MCF 10A (cell line): ENCODE results near the gene MUC20. TPM values are rescaled to one million over a fixed set of nuclear protein-coding genes. Genes with fewer than 3 reads are reported as not detected.
"Not testable (repeated sequence)": the region's sequence is repeated elsewhere in the genome, so short reads cannot be mapped to it uniquely, and the experiment has no call there.

ENCODE experiments used
- BruUV-seq: library from RNA; stranded (reverse); fragments of 400-500 nt; replicated peaks from 2 replicates; lab custom pipeline; 2021; lab: Mats Ljungman, UMichigan
- CTCF ChIA-PET: fragments of 300-600 bp; sonication (Branson Sonifier 250); formaldehyde crosslinking; extraction: SDS; loops from one replicate; lab custom pipeline; 2021; ENCODE audit warnings: antibody characterized with exemption, inconsistent platforms; lab: Yijun Ruan, JAX
- POLR2A ChIA-PET: fragments of 300-600, 350-650 bp; sonication (Branson Sonifier 250); formaldehyde crosslinking; extraction: SDS; loops from one replicate; lab custom pipeline; 2020; ENCODE audit warnings: antibody characterized with exemption, inconsistent platforms; lab: Yijun Ruan, JAX
- DNase-seq: peaks from one replicate; pipeline ENCODE4 v3.0.0-alpha.2; 2018; ENCODE audit not compliant: unreplicated experiment
- H3K27ac Mint-ChIP-seq: one replicate; pipeline ENCODE4 v1.8.0; 2022; ENCODE audit warnings: mild to moderate bottlenecking, low read depth, mixed read lengths; ENCODE audit not compliant: unreplicated experiment
- H3K27me3 Mint-ChIP-seq: one replicate; pipeline ENCODE4 v1.8.0; 2022; ENCODE audit warnings: mixed read lengths; ENCODE audit not compliant: insufficient read depth, unreplicated experiment
- H3K36me3 Mint-ChIP-seq: one replicate; pipeline ENCODE4 v1.8.0; 2022; ENCODE audit warnings: mild to moderate bottlenecking, moderate library complexity, mixed read lengths; ENCODE audit not compliant: insufficient read depth, unreplicated experiment
- H3K4me1 Mint-ChIP-seq: one replicate; pipeline ENCODE4 v1.8.0; 2022; ENCODE audit warnings: mixed read lengths; ENCODE audit not compliant: insufficient read depth, unreplicated experiment
- H3K4me3 Mint-ChIP-seq: one replicate; pipeline ENCODE4 v1.8.0; 2022; ENCODE audit warnings: mild to moderate bottlenecking, moderate library complexity, mixed read lengths; ENCODE audit not compliant: unreplicated experiment
- H3K9me3 Mint-ChIP-seq: one replicate; pipeline ENCODE4 v1.8.0; 2022; ENCODE audit warnings: mixed read lengths; ENCODE audit not compliant: unreplicated experiment
- CTCF ChIP-seq: fragments of 200-600 bp; IDR thresholded peaks from one replicate; pipeline ENCODE4 v1.8.0; 2022; ENCODE audit warnings: antibody characterized with exemption, mild to moderate bottlenecking; ENCODE audit not compliant: unreplicated experiment
- intact Hi-C: fragments of 100-400 bp; cut with micrococcal nuclease; formaldehyde crosslinking; loops from 2 replicates; pipeline ENCODE4 v1.14.1; 2022
- total RNA-seq: library from RNA; stranded (reverse); gene quantifications from 2 replicates; pipeline ENCODE4 v1.2.3, GENCODE V29; 2022

Gene MUC20
- total RNA-seq, 1 experiment from 2014 or later, result 2.3 TPM

- H3K4me3 Mint-ChIP-seq, result no peak overlapping the region
- no peak for DNase-seq
- H3K27me3 Mint-ChIP-seq, result peaks cover 61% of the 10 kb centered on the region
- H3K9me3 Mint-ChIP-seq, result no peaks in the 10 kb centered on the region
- CTCF ChIA-PET, result interaction anchor here (1.2 kb wide), 1 partner anchor 133 kb away, joined by 4 read pairs; no protein-coding TSS in a partner anchor
- POLR2A ChIA-PET, result interaction anchor here (0.8 to 3.4 kb wide), 3 partner anchors 9 to 197 kb away, joined by 3 to 24 read pairs (median 3); no protein-coding TSS in a partner anchor
- H3K27ac Mint-ChIP-seq, result no peak overlapping the region
- H3K36me3 Mint-ChIP-seq, result no peaks in the 10 kb centered on the region
- intact Hi-C loops, result no loop called here
- no peak for TF ChIP-seq CTCF
- H3K4me1 Mint-ChIP-seq, result peaks cover 13% of the 10 kb centered on the region
- BruUV-seq, result no TSS peak
Observed at GRCh38 chr3:195717852-195718476, 2.8 kb upstream of the MUC20 start.

- POLR2A ChIA-PET, result interaction anchor here (0.8 to 3.4 kb wide), 2 partner anchors 10 to 16 kb away, joined by 3 to 24 read pairs; no protein-coding TSS in a partner anchor
- Mint-ChIP-seq H3K36me3 (no peaks in the 10 kb centered on the region), H3K4me1 (peaks cover 13% of the 10 kb centered on the region), H3K4me3 (no peak overlapping the region), H3K9me3 (no peaks in the 10 kb centered on the region), H3K27me3 (peaks cover 61% of the 10 kb centered on the region), H3K27ac (no peak overlapping the region)
- CTCF ChIA-PET, result interaction anchor here (0.9 to 1.2 kb wide), 2 partner anchors 11 to 132 kb away, joined by 3 to 4 read pairs; no protein-coding TSS in a partner anchor
- no peak for DNase-seq
- TF ChIP-seq CTCF, result no peak
- BruUV-seq, result no TSS peak
- intact Hi-C loops, result no loop called here
Observed at GRCh38 chr3:195718477-195718984, 2.2 kb upstream of the MUC20 start.

- intact Hi-C loops, H3K36me3 Mint-ChIP-seq, H3K9me3 Mint-ChIP-seq, H3K27ac Mint-ChIP-seq, DNase-seq, H3K4me3 Mint-ChIP-seq, BruUV-seq: not testable (repeated sequence)
- ChIA-PET CTCF (interaction anchor here (0.8 to 1.2 kb wide), 3 partner anchors 10 to 140 kb away, joined by 3 read pairs; no protein-coding TSS in a partner anchor), POLR2A (interaction anchor here (0.5 to 3.4 kb wide), 4 partner anchors 17 to 296 kb away, joined by 3 to 24 read pairs (median 3); no protein-coding TSS in a partner anchor)
- Mint-ChIP-seq H3K4me1 (peaks cover 13% of the 10 kb centered on the region), H3K27me3 (peaks cover 61% of the 10 kb centered on the region)
Observed at GRCh38 chr3:195719514-195720254, 1.1 kb upstream of the MUC20 start.

GRCh38 chr3:195722139-195722995 is 1.6 kb downstream of the MUC20 start:
- peaks cover 42% of the 10 kb centered on the region for H3K27me3 Mint-ChIP-seq
- BruUV-seq, H3K9me3 Mint-ChIP-seq, intact Hi-C loops, H3K36me3 Mint-ChIP-seq, POLR2A ChIA-PET, DNase-seq, H3K4me3 Mint-ChIP-seq, H3K27ac Mint-ChIP-seq, H3K4me1 Mint-ChIP-seq: not testable (repeated sequence)
- CTCF ChIA-PET, result interaction anchor here (0.8 kb wide), 1 partner anchor 128 kb away, joined by 3 read pairs; no protein-coding TSS in a partner anchor

GRCh38 chr3:195722996-195723345 is 2.2 kb downstream of the MUC20 start:
- H3K27ac Mint-ChIP-seq, DNase-seq, H3K4me3 Mint-ChIP-seq, H3K4me1 Mint-ChIP-seq, POLR2A ChIA-PET, H3K36me3 Mint-ChIP-seq, BruUV-seq, intact Hi-C loops, CTCF ChIA-PET, H3K9me3 Mint-ChIP-seq: not testable (repeated sequence)
- peaks cover 36% of the 10 kb centered on the region for H3K27me3 Mint-ChIP-seq

GRCh38 chr3:195724363-195724762 is 3.6 kb downstream of the MUC20 start:
- BruUV-seq, H3K9me3 Mint-ChIP-seq, H3K4me1 Mint-ChIP-seq, intact Hi-C loops, H3K36me3 Mint-ChIP-seq, CTCF ChIA-PET, POLR2A ChIA-PET, H3K4me3 Mint-ChIP-seq, DNase-seq, H3K27ac Mint-ChIP-seq: not testable (repeated sequence)
- peaks cover 33% of the 10 kb centered on the region for H3K27me3 Mint-ChIP-seq
